ENCODE measurements around the gene PACSIN3.
A peak's percentile ranks its signal among the peaks of the same experiment; 100 is the strongest.

Gene PACSIN3

DNA sequence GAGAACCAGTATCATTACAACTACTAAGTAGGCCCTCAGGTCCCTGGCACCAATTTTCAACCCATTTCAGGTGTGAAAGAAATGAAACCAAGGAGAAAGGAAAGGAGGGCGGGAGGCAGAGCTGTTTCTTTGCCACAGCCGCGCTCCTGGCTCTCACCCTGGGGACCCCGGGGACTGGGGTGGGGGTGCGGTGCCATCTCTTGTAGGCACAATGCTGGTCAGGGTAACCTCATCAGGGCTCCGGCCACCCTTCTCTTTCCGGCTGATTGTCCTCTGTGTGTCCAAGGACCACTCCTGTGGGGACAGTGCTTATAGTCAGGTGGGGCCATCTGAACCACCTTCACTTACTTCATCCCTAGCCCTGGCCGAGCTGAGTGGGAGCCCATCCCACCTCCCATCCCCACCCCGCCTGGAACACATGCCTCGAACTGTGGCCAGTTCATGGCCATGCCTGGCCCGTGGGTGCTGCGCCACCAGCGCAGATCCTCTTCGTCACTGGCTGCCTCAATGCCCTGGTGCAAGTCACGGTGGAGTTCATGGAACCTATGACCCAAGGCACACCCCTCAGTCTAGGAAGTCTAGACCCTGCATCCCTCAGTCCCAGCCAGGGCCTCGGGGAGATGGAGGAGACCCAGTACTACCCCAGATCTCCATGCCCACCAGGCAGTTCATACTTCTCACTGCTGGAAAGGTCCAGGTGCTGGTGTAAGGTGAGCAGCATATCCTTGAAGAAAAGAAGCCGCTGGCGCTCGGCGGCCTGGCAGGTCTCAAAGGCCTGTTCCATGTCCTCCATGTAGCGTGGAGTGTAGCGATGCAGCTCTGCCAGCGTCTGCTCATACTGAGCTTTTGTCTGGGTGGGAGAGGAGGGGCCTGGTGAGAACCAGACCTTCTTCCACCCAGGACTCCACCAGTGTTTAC, 7.2 kb downstream of the PACSIN3 start:
- Histone ChIP-seq H3K36me3 (ENCODE audit: insufficient read depth, insufficient read length, low read length) (peaks cover 72% of the 10 kb centered on the region), H3K9me3 (ENCODE audit: insufficient read depth, low read length) (no peaks in the 10 kb centered on the region), H3K4me3 (ENCODE audit: insufficient read length, low read depth) (no peak overlapping the region), H3K4me1 (ENCODE audit: insufficient read depth, insufficient read length) (peaks cover 32% of the 10 kb centered on the region), H3K27me3 (ENCODE audit: insufficient read depth, insufficient read length) (no peaks in the 10 kb centered on the region), H3K9ac (ENCODE audit: insufficient read length, low read depth) (peak overlapping the region; percentile 15)
- no peak for DNase-seq (ENCODE audit: low read depth, low spot score)
- TF ChIP-seq SUZ12 (IDR thresholded peaks at IDR 0.05; ENCODE audit: extremely low read depth, insufficient read depth, insufficient read length) (no peak), YY1 (IDR thresholded peaks at IDR 0.05; ENCODE audit: insufficient read depth, insufficient read length) (no peak), ZNF274 (IDR thresholded peaks at IDR 0.05; ENCODE audit: low read depth, low read length) (no peak)

DNA sequence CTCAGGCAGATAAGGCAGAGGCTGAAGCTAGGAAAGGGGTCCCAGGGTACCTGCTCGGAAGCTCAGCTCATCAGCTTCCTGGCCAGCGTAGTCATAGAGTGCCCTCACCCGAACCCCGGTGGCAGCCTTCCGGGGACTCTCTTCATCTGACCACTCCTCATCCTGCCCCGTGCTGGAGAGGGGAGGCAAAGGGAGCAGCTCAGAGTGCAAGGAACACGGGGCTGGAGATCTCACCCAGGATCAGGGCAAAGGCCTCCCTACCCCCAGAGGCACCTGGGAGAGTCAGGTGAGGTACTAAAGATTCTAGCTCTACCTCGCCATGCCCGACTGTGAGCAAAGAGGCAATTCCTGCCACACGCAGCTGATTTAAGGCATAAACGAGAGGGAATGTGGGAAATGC, 7.9 kb downstream of the PACSIN3 start:
- H3K4me3 ChIP-seq (ENCODE audit: insufficient read length, low read depth), result no peak overlapping the region
- H3K9ac ChIP-seq (ENCODE audit: insufficient read length, low read depth), result peak overlapping the region; percentile 77
- DNase-seq (ENCODE audit: low read depth, low spot score), result no peak
- peaks cover 30% of the 10 kb centered on the region for H3K4me1 ChIP-seq (ENCODE audit: insufficient read depth, insufficient read length)
- H3K36me3 ChIP-seq (ENCODE audit: insufficient read depth, insufficient read length, low read length), result peaks cover 72% of the 10 kb centered on the region
- no peaks in the 10 kb centered on the region for H3K9me3 ChIP-seq (ENCODE audit: insufficient read depth, low read length)
- no peaks in the 10 kb centered on the region for H3K27me3 ChIP-seq (ENCODE audit: insufficient read depth, insufficient read length)
- TF ChIP-seq ZNF274 (IDR thresholded peaks at IDR 0.05; ENCODE audit: low read depth, low read length), result no peak
- no peak for TF ChIP-seq SUZ12 (IDR thresholded peaks at IDR 0.05; ENCODE audit: extremely low read depth, insufficient read depth, insufficient read length)
- no peak for TF ChIP-seq YY1 (IDR thresholded peaks at IDR 0.05; ENCODE audit: insufficient read depth, insufficient read length)

DNA sequence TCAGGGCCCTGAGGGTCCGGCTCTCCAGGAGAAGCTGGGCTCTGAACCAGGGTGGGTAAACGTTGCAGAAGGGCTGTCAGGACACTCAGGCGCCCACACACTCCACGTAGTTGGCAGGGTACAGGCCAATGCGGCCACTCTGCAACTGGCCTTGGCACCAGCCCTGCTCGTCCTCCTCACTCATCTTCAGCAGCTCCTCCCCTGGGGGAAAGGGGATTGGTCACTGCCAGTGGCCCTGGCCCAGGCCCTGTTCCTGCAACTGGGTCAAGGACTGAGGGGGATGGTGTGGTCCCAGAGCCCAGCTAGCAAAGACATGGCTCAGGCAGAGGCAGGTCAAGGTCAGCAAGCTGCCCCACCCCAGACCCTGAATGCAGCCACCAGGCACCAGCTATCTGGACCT, 8.4 kb downstream of the PACSIN3 start:
- DNase-seq (ENCODE audit: low read depth, low spot score), result no peak
- TF ChIP-seq SUZ12 (IDR thresholded peaks at IDR 0.05; ENCODE audit: extremely low read depth, insufficient read depth, insufficient read length), result no peak
- no peak for TF ChIP-seq YY1 (IDR thresholded peaks at IDR 0.05; ENCODE audit: insufficient read depth, insufficient read length)
- no peak for TF ChIP-seq ZNF274 (IDR thresholded peaks at IDR 0.05; ENCODE audit: low read depth, low read length)
- H3K4me3 ChIP-seq (ENCODE audit: insufficient read length, low read depth), result no peak overlapping the region
- H3K9ac ChIP-seq (ENCODE audit: insufficient read length, low read depth), result peak overlapping the region; percentile 77
- H3K4me1 ChIP-seq (ENCODE audit: insufficient read depth, insufficient read length), result peaks cover 28% of the 10 kb centered on the region
- H3K27me3 ChIP-seq (ENCODE audit: insufficient read depth, insufficient read length), result no peaks in the 10 kb centered on the region
- no peaks in the 10 kb centered on the region for H3K9me3 ChIP-seq (ENCODE audit: insufficient read depth, low read length)
- H3K36me3 ChIP-seq (ENCODE audit: insufficient read depth, insufficient read length, low read length), result peaks cover 72% of the 10 kb centered on the region

DNA sequence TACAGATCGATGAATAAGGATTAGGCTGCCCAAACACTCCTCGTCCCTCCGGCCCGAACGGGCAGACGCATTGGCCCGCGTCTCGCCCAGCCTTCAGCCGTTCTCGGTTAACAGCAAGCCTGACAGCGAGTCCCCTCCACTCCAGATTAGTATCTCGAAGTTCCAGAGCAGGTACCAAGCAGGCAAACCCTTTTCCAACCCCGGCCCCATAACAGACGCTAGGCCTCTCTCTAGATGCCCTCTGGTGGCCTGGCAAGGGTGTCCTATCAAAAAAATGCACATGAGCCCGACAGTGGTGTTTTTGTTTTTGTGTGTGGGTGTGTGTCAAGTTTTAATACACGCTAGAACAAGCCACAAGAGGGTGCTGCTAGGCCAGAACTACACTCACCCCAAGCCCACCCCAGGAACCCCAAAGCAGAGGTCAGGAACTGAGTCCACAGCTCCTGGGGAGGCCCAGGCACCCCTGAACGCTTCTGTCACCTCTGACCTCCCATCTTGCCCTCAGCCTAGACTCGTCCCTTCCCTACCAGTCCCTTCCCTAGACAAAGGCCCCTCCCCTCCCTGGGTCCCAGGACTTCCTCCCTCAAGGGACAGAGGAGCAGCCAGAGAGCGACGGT, 8.9 kb downstream of the PACSIN3 start:
- DNase-seq (ENCODE audit: low read depth, low spot score), result no peak
- Histone ChIP-seq H3K4me3 (ENCODE audit: insufficient read length, low read depth) (peak overlapping the region; percentile 38), H3K36me3 (ENCODE audit: insufficient read depth, insufficient read length, low read length) (peaks cover 73% of the 10 kb centered on the region), H3K9me3 (ENCODE audit: insufficient read depth, low read length) (no peaks in the 10 kb centered on the region), H3K4me1 (ENCODE audit: insufficient read depth, insufficient read length) (peaks cover 28% of the 10 kb centered on the region), H3K27me3 (ENCODE audit: insufficient read depth, insufficient read length) (no peaks in the 10 kb centered on the region), H3K9ac (ENCODE audit: insufficient read length, low read depth) (peak overlapping the region; percentile 77)
- no peak for TF ChIP-seq SUZ12 (IDR thresholded peaks at IDR 0.05; ENCODE audit: extremely low read depth, insufficient read depth, insufficient read length)
- TF ChIP-seq YY1 (IDR thresholded peaks at IDR 0.05; ENCODE audit: insufficient read depth, insufficient read length), result no peak
- no peak for TF ChIP-seq ZNF274 (IDR thresholded peaks at IDR 0.05; ENCODE audit: low read depth, low read length)

DNA sequence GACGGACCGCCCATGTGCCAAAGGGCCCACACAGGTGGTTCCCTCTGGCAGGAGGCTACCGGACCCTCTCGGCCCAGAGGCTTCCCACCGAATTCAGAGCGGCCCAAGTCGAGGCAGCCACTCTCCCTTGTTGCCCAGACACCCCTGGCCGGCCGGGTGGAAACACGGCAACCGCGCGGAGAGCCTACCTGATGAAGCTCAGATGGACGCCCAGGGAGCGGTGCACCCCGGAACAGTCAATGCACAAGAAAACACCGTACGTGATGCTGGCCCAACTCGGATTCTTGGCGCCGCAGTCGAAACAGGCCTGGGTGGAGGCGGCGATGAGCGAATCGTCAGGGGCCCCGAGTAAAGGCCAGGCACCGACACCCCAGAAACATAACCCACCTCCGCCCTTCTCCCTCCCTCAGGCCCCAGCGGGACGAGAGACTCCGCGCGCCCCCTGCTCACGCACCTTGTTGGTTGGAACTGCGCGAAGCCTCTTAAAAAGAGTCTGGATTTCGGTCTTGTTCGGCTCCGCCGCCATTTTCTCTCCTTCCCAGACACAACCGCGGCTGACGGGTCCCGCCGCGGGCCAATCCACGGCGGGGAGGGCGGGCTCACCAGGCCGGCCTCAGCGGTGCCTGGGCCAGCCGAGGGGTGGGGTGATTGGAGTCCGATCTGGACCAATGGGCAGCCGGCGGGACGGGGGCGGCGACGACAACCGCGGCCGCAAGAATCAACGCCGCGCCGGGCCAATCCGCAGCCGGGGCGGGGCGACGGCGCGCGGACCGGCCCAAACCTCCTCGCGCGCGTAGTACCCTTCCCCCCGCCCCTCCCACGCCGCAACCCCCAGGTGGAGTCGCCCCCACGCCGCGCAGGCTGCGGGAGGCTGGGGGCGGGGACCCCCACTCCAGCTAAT, 9.7 kb downstream of the PACSIN3 start, which contains the start of gene ARFGAP2:
TSS of gene ARFGAP2 (minus strand) at position 552 of the 901 bp plus-strand sequence. CDS start at position 526, 26 bp downstream.
- H3K4me3 ChIP-seq (ENCODE audit: insufficient read length, low read depth), result peak within 1 kb of the TSS; percentile 94
- H3K4me1 ChIP-seq (ENCODE audit: insufficient read depth, insufficient read length), result peaks cover 28% of the 10 kb centered on the region
- H3K9ac ChIP-seq (ENCODE audit: insufficient read length, low read depth), result peak within 1 kb of the TSS; percentile 100
- H3K27me3 ChIP-seq (ENCODE audit: insufficient read depth, insufficient read length), result no peaks in the 10 kb centered on the region
- H3K9me3 ChIP-seq (ENCODE audit: insufficient read depth, low read length), result no peaks in the 10 kb centered on the region
- TF ChIP-seq SUZ12 (IDR thresholded peaks at IDR 0.05; ENCODE audit: extremely low read depth, insufficient read depth, insufficient read length) (no peak), YY1 (IDR thresholded peaks at IDR 0.05; ENCODE audit: insufficient read depth, insufficient read length) (peak; percentile 76), ZNF274 (IDR thresholded peaks at IDR 0.05; ENCODE audit: low read depth, low read length) (no peak)
- DNase-seq (ENCODE audit: low read depth, low spot score), result peak; percentile 95
- H3K36me3 ChIP-seq (ENCODE audit: insufficient read depth, insufficient read length, low read length), result peaks cover 75% of the 10 kb centered on the region

DNA sequence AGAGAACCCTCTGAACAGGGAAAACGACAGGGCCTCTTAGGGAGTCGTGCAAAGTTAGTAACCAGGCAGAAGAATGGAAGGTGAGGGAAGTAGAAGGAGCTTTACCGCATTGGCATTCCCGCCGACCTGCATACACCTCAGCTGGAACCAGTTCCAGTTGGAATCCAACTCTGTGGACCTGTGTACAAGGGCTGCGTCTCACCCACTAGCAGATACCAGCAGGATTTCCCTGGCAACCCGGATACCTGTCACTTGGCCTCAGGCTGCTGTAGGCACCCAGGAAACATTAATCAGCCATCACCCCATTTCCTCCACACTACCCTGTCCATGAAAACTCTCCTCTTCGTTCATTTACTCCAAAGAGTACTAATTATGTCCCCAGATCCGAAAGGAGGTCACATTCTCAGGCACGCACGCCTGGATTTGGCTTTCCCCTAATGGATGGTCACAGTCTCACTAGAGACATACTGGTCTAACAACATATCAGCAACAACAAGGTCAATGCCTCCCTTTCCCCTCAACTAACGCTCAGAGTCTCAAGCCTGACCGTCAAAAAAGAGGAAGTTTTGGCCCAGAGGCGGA, 10.4 kb downstream of the PACSIN3 start:
- no peak for DNase-seq (ENCODE audit: low read depth, low spot score)
- H3K36me3 ChIP-seq (ENCODE audit: insufficient read depth, insufficient read length, low read length), result peaks cover 82% of the 10 kb centered on the region
- H3K9me3 ChIP-seq (ENCODE audit: insufficient read depth, low read length), result no peaks in the 10 kb centered on the region
- H3K4me1 ChIP-seq (ENCODE audit: insufficient read depth, insufficient read length), result peaks cover 28% of the 10 kb centered on the region
- H3K27me3 ChIP-seq (ENCODE audit: insufficient read depth, insufficient read length), result no peaks in the 10 kb centered on the region
- peak overlapping the region; percentile 94 for H3K4me3 ChIP-seq (ENCODE audit: insufficient read length, low read depth)
- TF ChIP-seq ZNF274 (IDR thresholded peaks at IDR 0.05; ENCODE audit: low read depth, low read length) (no peak), SUZ12 (IDR thresholded peaks at IDR 0.05; ENCODE audit: extremely low read depth, insufficient read depth, insufficient read length) (no peak), YY1 (IDR thresholded peaks at IDR 0.05; ENCODE audit: insufficient read depth, insufficient read length) (no peak)
- H3K9ac ChIP-seq (ENCODE audit: insufficient read length, low read depth), result peak overlapping the region; percentile 100
